ENCODE results near the gene CLIC1.
"Not testable (repeated sequence)": the region's sequence is repeated elsewhere in the genome, so short reads cannot be mapped to it uniquely, and the experiment has no call there.

The CLIC1 gene

GRCh38 chr6:31722173-31722572, 14.2 kb downstream of the CLIC1 start:
- DNase-seq (ENCODE audit: low read depth) = no peak

- DNase-seq (ENCODE audit: low read depth) = no peak
Observed at GRCh38 chr6:31721351-31722020, 14.8 kb downstream of the CLIC1 start, which contains the start of gene LY6G6C. Gene LY6G6C, minus strand, starts transcription at chr6:31721746. Its CDS starts 67 bp downstream, at chr6:31721679.

- DNase-seq (ENCODE audit: low read depth) = no peak
Observed at GRCh38 chr6:31720196-31720770, 16.0 kb downstream of the CLIC1 start.

GRCh38 chr6:31719001-31719400, 17.3 kb downstream of the CLIC1 start:
- no peak for DNase-seq (ENCODE audit: low read depth)

GRCh38 chr6:31718265-31718664, 18.1 kb downstream of the CLIC1 start:
- DNase-seq (ENCODE audit: low read depth) = no peak

- no peak for DNase-seq (ENCODE audit: low read depth)
Observed at GRCh38 chr6:31717499-31718222, 18.7 kb downstream of the CLIC1 start.

- no peak for DNase-seq (ENCODE audit: low read depth)
Observed at GRCh38 chr6:31715022-31715958, 21.0 kb downstream of the CLIC1 start, which contains the start of gene LY6G6D. Gene LY6G6D, plus strand, starts transcription at chr6:31715348. Its CDS starts 8 bp downstream, at chr6:31715356.

- DNase-seq (ENCODE audit: low read depth) = no peak
Observed at GRCh38 chr6:31713991-31714684, 22.2 kb downstream of the CLIC1 start.

- DNase-seq (ENCODE audit: low read depth) = no peak
Observed at GRCh38 chr6:31713465-31713864, 22.9 kb downstream of the CLIC1 start.

- DNase-seq (ENCODE audit: low read depth) = no peak
Observed at GRCh38 chr6:31712296-31712695, 24.0 kb downstream of the CLIC1 start.

- no peak for DNase-seq (ENCODE audit: low read depth)
Observed at GRCh38 chr6:31711233-31711632, 25.1 kb downstream of the CLIC1 start.

- DNase-seq (ENCODE audit: low read depth) = no peak
Observed at GRCh38 chr6:31710523-31711219, 25.7 kb downstream of the CLIC1 start.

GRCh38 chr6:31709157-31709556, 27.2 kb downstream of the CLIC1 start:
- DNase-seq (ENCODE audit: low read depth) = not testable (repeated sequence)

- no peak for DNase-seq (ENCODE audit: low read depth)
Observed at GRCh38 chr6:31708224-31708623, 28.1 kb downstream of the CLIC1 start.

- no peak for DNase-seq (ENCODE audit: low read depth)
Observed at GRCh38 chr6:31707701-31708100, 28.6 kb downstream of the CLIC1 start.

- DNase-seq (ENCODE audit: low read depth) = no peak
Observed at GRCh38 chr6:31706599-31706998, 29.7 kb downstream of the CLIC1 start, which contains the start of gene LY6G6F. Gene LY6G6F, plus strand, starts transcription at chr6:31706866. Its CDS starts 41 bp downstream, at chr6:31706907.

- DNase-seq (ENCODE audit: low read depth) = no peak
Observed at GRCh38 chr6:31705931-31706330, 30.4 kb downstream of the CLIC1 start.

- peak; percentile 96 for DNase-seq (ENCODE audit: low read depth)
Observed at GRCh38 chr6:31702819-31703716, 33.3 kb downstream of the CLIC1 start, which contains the start of gene ABHD16A. Gene ABHD16A, minus strand, starts transcription at chr6:31703324. Its CDS starts 43 bp downstream, at chr6:31703281.

GRCh38 chr6:31702405-31702818, 33.9 kb downstream of the CLIC1 start:
- no peak for DNase-seq (ENCODE audit: low read depth)

Data from activated T-cell treated with anti-CD3 and anti-CD28 coated beads for 1 hour (primary cell).